ENCODE measurements around the gene LARGE2. TPM values are rescaled to one million over a fixed set of nuclear protein-coding genes. Genes with fewer than 3 reads are reported as not detected.

Gene LARGE2
- total and polyA plus RNA-seq, 2 donors (not counting 3 experiments of a cell fraction or from before 2014, with no cell fraction given): 0.06 TPM; not detected in 1

DNA sequence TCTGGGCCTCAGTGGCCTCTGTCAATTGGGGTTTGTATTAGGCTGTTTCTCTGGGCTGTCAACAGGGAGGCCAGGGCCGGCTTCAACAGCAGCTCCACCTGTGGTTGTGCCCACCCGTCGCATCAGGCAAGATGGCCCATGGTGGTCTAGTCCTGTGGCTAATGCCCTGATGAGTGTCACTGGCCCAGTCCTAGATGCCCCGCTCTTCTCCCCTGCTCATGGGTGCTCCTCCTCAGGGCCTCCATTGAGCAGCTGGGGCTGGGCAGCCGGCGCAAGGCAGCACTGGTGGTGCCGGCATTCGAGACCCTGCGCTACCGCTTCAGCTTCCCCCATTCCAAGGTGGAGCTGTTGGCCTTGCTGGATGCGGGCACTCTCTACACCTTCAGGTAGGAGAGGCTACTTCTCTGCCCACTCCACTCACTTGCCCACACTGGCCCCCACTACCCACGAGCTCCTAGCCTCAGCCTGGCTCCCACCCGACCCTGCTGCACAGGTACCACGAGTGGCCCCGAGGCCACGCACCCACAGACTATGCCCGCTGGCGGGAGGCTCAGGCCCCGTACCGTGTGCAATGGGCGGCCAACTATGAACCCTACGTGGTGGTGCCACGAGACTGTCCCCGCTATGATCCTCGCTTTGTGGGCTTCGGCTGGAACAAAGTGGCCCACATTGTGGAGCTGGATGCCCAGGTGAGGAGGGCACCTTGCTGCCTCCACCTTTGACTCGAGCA, 5.4 kb downstream of the LARGE2 start:
- H3K9me3 ChIP-seq (replicated peaks; ENCODE audit: control insufficient read depth, insufficient read depth, low read length): no peaks in the 10 kb centered on the region
- no peak for FAIRE-seq
- H3K4me3 ChIP-seq (replicated peaks in 1 of 3; ENCODE audit: insufficient read depth in 1 of 3, low read depth in 1 of 3, low read length in 3 of 3): no peak overlapping the region
- H3K9ac ChIP-seq (replicated peaks; ENCODE audit: extremely low read depth, insufficient read depth, low read length): no peak overlapping the region
- no peak overlapping the region for H3K4me2 ChIP-seq (ENCODE audit: insufficient read depth, low read length)
- H3K36me3 ChIP-seq (ENCODE audit: control insufficient read depth in 2 of 2, extremely low read depth in 1 of 2, insufficient read depth in 2 of 2, low read length in 2 of 2): peaks cover 0 to 6% of the 10 kb centered on the region in 2 experiments
- no peaks in the 10 kb centered on the region for H3K79me2 ChIP-seq (ENCODE audit: control insufficient read depth, insufficient read depth, low read length)
- no peaks in the 10 kb centered on the region for H3K4me1 ChIP-seq (ENCODE audit: control insufficient read depth, extremely low read depth, insufficient read depth, low read length)
- TF ChIP-seq JUN (IDR thresholded peaks at IDR 0.05; ENCODE audit: borderline replicate concordance, insufficient read depth, insufficient read length, low read depth) (no peak), POLR2A (IDR thresholded peaks at IDR 0.05; ENCODE audit: low read depth, low read length) (no peak), GATA2 (IDR thresholded peaks at IDR 0.05; ENCODE audit: insufficient read depth, insufficient read length, low read depth, low read length) (no peak), FOS (IDR thresholded peaks at IDR 0.05; ENCODE audit: borderline replicate concordance, insufficient read depth, low read length) (no peak), EZH2 (IDR thresholded peaks at IDR 0.05; ENCODE audit: borderline replicate concordance, low read depth, low read length, severe bottlenecking) (no peak), MYC (IDR thresholded peaks at IDR 0.05; ENCODE audit: low read depth, low read length) (no peak), POLR2AphosphoS5 (IDR thresholded peaks at IDR 0.05; ENCODE audit: insufficient read depth, low read depth, low read length) (no peak)
- TF ChIP-seq, protein P1, sequence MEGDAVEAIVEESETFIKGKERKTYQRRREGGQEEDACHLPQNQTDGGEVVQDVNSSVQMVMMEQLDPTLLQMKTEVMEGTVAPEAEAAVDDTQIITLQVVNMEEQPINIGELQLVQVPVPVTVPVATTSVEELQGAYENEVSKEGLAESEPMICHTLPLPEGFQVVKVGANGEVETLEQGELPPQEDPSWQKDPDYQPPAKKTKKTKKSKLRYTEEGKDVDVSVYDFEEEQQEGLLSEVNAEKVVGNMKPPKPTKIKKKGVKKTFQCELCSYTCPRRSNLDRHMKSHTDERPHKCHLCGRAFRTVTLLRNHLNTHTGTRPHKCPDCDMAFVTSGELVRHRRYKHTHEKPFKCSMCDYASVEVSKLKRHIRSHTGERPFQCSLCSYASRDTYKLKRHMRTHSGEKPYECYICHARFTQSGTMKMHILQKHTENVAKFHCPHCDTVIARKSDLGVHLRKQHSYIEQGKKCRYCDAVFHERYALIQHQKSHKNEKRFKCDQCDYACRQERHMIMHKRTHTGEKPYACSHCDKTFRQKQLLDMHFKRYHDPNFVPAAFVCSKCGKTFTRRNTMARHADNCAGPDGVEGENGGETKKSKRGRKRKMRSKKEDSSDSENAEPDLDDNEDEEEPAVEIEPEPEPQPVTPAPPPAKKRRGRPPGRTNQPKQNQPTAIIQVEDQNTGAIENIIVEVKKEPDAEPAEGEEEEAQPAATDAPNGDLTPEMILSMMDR (IDR thresholded peaks at IDR 0.05; ENCODE audit: extremely low read depth in 1 of 2, insufficient read depth in 1 of 2, low read depth in 1 of 2, low read length in 2 of 2): no peak
- TF ChIP-seq, protein P2, sequence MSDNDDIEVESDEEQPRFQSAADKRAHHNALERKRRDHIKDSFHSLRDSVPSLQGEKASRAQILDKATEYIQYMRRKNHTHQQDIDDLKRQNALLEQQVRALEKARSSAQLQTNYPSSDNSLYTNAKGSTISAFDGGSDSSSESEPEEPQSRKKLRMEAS (IDR thresholded peaks at IDR 0.05; ENCODE audit: insufficient read depth, insufficient read length): no peak
- ChIA-PET POLR2A (no interaction called here), CTCF (no interaction called here)
- no peaks in the 10 kb centered on the region for H3K9me1 ChIP-seq (replicated peaks; ENCODE audit: control insufficient read depth, extremely low read depth, insufficient read depth, low read length)
- no peaks in the 10 kb centered on the region for H4K20me1 ChIP-seq (replicated peaks; ENCODE audit: control insufficient read depth, extremely low read depth, insufficient read depth, low read length)
- BruUV-seq (replicated peaks): no TSS peak
- no peak overlapping the region for H2AFZ ChIP-seq (ENCODE audit: low read depth, low read length)
- DNase-seq (ENCODE audit: low read depth, low spot score): no peak
- no peak overlapping the region for H3K27ac ChIP-seq (ENCODE audit: insufficient read depth, low read depth, low read length)
- peaks cover 9 to 14% of the 10 kb centered on the region in 2 experiments for H3K27me3 ChIP-seq (ENCODE audit: control insufficient read depth in 2 of 2, insufficient read depth in 2 of 2, low read length in 2 of 2)
- intact Hi-C loops (cut with micrococcal nuclease): no loop called here
- dilution Hi-C loops (cut with MboI; ENCODE audit: extremely low pct_ligation_motif_present, low sequenced_read_pairs): no loop called here

All from endothelial cell of umbilical vein (primary cell).